ENCODE data around the gene NRXN3.
A peak's percentile ranks its signal among the peaks of the same experiment; 100 is the strongest.

NRXN3 gene

DNA sequence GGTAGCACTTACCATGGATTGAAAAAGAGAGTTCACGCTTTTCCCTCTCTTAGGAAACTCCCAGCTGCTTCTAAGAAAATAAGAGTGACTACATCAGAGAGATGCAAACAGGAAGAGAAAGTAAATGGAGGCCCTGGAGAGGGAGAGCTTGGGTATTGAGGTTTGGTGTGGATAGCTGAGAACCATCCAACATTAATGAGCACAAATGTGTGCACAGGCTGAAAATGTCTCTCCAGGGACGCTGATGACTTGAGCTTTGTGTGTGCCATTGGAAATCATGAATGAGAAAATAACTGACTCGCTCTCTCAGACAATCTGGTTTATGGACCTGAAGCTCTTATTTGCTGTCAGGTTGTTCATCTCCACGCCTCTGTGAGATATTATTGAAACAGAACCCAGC is 318.8 kb downstream of the NRXN3 start:
- no peak overlapping the region for H3K4me3 ChIP-seq (ENCODE audit: low read depth, low read length)
- TF ChIP-seq, protein P1, sequence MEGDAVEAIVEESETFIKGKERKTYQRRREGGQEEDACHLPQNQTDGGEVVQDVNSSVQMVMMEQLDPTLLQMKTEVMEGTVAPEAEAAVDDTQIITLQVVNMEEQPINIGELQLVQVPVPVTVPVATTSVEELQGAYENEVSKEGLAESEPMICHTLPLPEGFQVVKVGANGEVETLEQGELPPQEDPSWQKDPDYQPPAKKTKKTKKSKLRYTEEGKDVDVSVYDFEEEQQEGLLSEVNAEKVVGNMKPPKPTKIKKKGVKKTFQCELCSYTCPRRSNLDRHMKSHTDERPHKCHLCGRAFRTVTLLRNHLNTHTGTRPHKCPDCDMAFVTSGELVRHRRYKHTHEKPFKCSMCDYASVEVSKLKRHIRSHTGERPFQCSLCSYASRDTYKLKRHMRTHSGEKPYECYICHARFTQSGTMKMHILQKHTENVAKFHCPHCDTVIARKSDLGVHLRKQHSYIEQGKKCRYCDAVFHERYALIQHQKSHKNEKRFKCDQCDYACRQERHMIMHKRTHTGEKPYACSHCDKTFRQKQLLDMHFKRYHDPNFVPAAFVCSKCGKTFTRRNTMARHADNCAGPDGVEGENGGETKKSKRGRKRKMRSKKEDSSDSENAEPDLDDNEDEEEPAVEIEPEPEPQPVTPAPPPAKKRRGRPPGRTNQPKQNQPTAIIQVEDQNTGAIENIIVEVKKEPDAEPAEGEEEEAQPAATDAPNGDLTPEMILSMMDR (IDR thresholded peaks at IDR 0.05; ENCODE audit: insufficient read depth, low read depth, low read length, missing control alignments) = no peak
- peak; percentile 5 for DNase-seq (ENCODE audit: low read depth)

DNA sequence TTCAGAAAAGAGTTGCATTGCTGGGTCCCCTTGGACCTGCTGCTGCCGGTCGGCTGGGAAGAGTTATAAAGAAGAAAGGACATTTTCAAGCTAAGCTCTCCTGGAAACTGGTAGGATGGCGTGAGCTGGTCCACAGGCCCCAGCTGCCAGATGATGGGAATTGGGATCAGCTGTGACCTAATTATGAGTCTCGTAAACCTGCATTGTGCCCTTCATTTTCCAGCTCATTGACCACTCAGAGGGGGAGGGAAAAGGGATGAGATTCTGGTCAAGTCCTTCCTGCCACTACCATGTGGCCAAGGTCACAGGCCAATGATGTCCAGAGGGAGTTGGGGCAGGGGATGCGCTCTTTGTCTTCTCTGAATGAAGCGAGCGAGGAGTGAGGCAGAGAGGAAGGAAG is 320.9 kb downstream of the NRXN3 start:
- no peak for DNase-seq (ENCODE audit: low read depth)
- TF ChIP-seq, protein P1 (IDR thresholded peaks at IDR 0.05; ENCODE audit: insufficient read depth, low read depth, low read length, missing control alignments) = no peak
- H3K4me3 ChIP-seq (ENCODE audit: low read depth, low read length) = no peak overlapping the region

DNA sequence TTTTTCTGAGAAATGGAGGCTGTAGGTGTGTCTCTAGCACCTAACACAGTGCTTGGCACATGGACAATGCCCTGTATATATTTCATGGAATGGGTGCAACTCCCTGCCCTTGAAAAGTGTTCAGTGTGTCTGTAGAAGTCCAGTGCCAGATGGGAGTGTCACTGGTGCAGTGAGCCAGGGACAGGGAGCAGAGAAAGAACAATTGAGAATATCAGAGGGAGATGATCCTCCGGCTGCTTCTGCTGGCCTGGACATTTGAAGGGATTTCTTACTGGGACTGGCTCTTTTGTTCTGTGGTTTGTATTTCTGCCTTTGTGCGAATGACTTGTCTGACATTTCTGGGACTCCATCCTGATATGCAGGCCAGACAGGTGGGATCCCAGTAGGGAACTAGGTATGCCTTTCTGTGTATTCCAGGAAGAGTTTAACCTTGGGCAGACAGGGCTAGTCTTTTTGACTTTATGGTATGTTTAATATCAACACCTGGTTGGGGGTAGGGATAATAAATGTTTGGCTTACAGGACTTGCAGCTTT is 328.0 kb downstream of the NRXN3 start:
- TF ChIP-seq, protein P1 (IDR thresholded peaks at IDR 0.05; ENCODE audit: insufficient read depth, low read depth, low read length, missing control alignments) = no peak
- DNase-seq (ENCODE audit: low read depth) = no peak
- H3K4me3 ChIP-seq (ENCODE audit: low read depth, low read length) = no peak overlapping the region

DNA sequence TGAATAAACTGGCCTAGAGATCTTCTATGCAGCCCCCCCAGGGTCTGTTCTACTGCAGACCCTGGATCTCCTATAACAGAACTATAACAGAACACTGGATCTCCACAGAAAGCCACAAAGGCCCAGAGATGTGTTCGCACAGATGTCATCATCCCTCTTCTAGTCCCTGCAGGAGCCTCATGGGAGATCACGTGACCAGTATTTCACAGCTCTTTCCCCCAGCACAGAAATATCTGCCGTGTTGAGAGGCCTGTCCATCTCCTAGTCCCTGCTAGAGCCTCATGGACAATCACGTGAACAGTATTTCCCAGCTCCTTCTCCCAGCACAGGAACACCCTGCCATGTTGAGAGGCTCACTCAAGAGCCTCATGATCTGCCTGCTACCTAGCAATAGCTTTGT is 331.7 kb downstream of the NRXN3 start:
- TF ChIP-seq, protein P1 (IDR thresholded peaks at IDR 0.05; ENCODE audit: insufficient read depth, low read depth, low read length, missing control alignments) = no peak
- H3K4me3 ChIP-seq (ENCODE audit: low read depth, low read length) = no peak overlapping the region
- DNase-seq (ENCODE audit: low read depth) = no peak

DNA sequence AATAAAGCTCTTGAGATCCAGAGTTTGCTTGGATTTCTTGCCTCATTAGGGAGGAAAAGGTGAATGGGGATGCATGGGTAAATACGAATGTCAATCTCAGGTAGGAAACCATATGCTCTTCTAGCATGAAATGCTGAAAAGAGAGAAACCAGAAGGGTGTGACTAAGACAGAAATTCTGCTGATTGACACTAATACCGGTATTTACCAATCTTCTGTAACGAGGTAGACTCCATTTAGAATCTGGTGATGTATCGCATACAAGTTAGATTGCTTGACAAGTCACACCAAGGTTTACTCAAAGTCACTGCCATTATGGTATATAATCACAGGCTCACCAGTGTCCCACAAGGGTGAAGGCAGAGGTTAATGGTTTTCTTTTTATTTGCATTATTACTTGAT is 337.9 kb downstream of the NRXN3 start:
- no peak overlapping the region for H3K4me3 ChIP-seq (ENCODE audit: low read depth, low read length)
- DNase-seq (ENCODE audit: low read depth) = no peak
- TF ChIP-seq, protein P1 (IDR thresholded peaks at IDR 0.05; ENCODE audit: insufficient read depth, low read depth, low read length, missing control alignments) = no peak

DNA sequence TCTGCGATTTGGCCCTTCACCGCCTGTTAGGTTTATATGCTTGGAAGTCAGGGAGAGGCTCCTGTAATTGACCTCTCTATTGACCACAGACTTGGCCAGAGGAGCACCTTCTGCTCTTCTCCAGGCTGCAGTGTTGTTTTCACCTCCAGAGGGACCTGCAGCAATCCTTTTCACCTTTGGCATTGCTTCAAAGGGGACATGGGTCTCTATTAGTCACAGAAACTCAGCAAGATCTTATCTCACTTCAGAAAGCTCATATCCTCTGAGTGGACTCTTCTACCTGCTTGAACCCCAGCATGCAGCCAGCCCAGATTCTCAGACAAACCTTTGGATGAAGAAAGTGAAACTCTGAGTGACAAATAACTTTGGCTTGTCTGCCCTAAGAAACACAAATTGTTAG is 339.3 kb downstream of the NRXN3 start:
- TF ChIP-seq, protein P1 (IDR thresholded peaks at IDR 0.05; ENCODE audit: insufficient read depth, low read depth, low read length, missing control alignments) = no peak
- peak; percentile 21 for DNase-seq (ENCODE audit: low read depth)
- H3K4me3 ChIP-seq (ENCODE audit: low read depth, low read length) = no peak overlapping the region

DNA sequence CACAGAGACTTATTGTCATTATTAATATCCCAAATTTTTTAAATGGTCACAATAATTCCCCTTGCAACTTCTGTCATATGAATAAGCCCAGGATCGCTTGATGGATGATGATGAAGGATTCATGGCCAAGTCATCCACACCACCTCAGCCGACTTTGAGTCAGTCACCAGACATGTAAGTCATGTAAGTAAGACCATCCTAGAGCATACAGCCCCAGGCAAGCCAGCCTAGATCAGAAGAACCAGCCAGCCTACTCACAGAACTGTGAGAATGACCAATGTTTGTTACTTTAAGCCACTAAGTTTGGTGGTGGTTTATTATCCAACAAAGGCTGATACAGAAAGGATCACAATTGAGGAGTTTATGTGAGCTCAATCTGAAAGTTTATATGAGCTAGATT is 341.8 kb downstream of the NRXN3 start:
- DNase-seq (ENCODE audit: low read depth) = no peak
- no peak overlapping the region for H3K4me3 ChIP-seq (ENCODE audit: low read depth, low read length)
- TF ChIP-seq, protein P1 (IDR thresholded peaks at IDR 0.05; ENCODE audit: insufficient read depth, low read depth, low read length, missing control alignments) = no peak
